Uterus (tissue), 4 donors: ENCODE data around the gene CNTNAP5. TPM values are rescaled to one million over a fixed set of nuclear protein-coding genes. Genes with fewer than 3 reads are reported as not detected.

ENCODE experiments used
- DNase-seq, 2 donors: peaks; one replicate each; pipeline ENCODE4 v3.0.0-alpha.2; 2019 to 2020
- H3K27ac ChIP-seq, 2 donors: fragments of 200-600 bp; sonication (generic); 1 replicate in 1 of 2; 2 replicates in 1 of 2; pipeline ENCODE4 v1.5.1; 2016 to 2018
- H3K27me3 ChIP-seq, 2 donors: fragments of 200-600 bp; sonication (generic); one replicate each; pipeline ENCODE4 v1.5.1; 2018 to 2019; ENCODE audit warnings: control low read depth in 1 of 2
- H3K36me3 ChIP-seq, 2 donors: fragments of 200-600 bp; sonication (generic); one replicate each; pipeline ENCODE4 v1.5.1; 2019; ENCODE audit warnings: control low read depth in 1 of 2
- H3K4me1 ChIP-seq, 2 donors: fragments of 200-600 bp; sonication (generic); one replicate each; pipeline ENCODE4 v1.5.1; 2018 to 2019; ENCODE audit warnings: control low read depth in 1 of 2
- H3K4me3 ChIP-seq, 2 donors: fragments of 200-600 bp; sonication (generic); 1 replicate in 1 of 2; 2 replicates in 1 of 2; pipeline ENCODE4 v1.5.1; 2018 to 2019; ENCODE audit warnings: mild to moderate bottlenecking in 1 of 2
- H3K9me3 ChIP-seq, 2 donors: fragments of 200-600 bp; sonication (generic); one replicate each; pipeline ENCODE4 v1.5.1; 2019; ENCODE audit warnings: control low read depth in 1 of 2
- CTCF ChIP-seq, 4 experiments: fragments of 200-600 bp in 2 of 4; fragments of 450-650 bp in 2 of 4; sonication (generic) in 2 of 4; IDR thresholded peaks; one replicate each; pipeline ENCODE4 v1.5.1; 2016 to 2019; ENCODE audit warnings: antibody characterized with exemption in 4 of 4, mild to moderate bottlenecking in 2 of 4, moderate library complexity in 1 of 4
- POLR2A ChIP-seq, 2 donors: fragments of 450-650 bp; IDR thresholded peaks; one replicate each; pipeline ENCODE4 v1.6.1; 2016; ENCODE audit warnings: antibody characterized with exemption in 2 of 2, mild to moderate bottlenecking in 1 of 2, moderate library complexity in 1 of 2
- intact Hi-C: fragments of 100-400 bp; cut with DNase I; formaldehyde crosslinking; loops from one replicate; pipeline ENCODE4 v1.15.1; 2023; ENCODE audit warnings: low total_unique reads
- total RNA-seq, 4 donors: library from RNA; depleted of rRNA in 3 of 4; stranded (reverse); fragments of >200 nt in 3 of 4; gene quantifications; one replicate each; pipeline versions ENCODE4 v1.1.0 to v1.2.4, GENCODE V29; 2014 to 2023
- donor health status: DM: yes; HTN: yes; CAD: no.

CNTNAP5 gene
- total RNA-seq, 4 donors from 2014 or later: 1.4 TPM; not detected in 3

- H3K4me3 ChIP-seq: no peak overlapping the region
- no peaks in the 10 kb centered on the region for H3K9me3 ChIP-seq
- no peak for TF ChIP-seq CTCF (IDR thresholded peaks at IDR 0.05)
- TF ChIP-seq POLR2A (IDR thresholded peaks at IDR 0.05): no peak
- no peak overlapping the region for H3K27ac ChIP-seq
- no peaks in the 10 kb centered on the region for H3K36me3 ChIP-seq
- intact Hi-C loops: no loop called here
- H3K27me3 ChIP-seq: no peaks in the 10 kb centered on the region
- no peaks in the 10 kb centered on the region for H3K4me1 ChIP-seq
- DNase-seq: no peak
Observed at GRCh38 chr2:124476291-124476690, 451.2 kb downstream of the CNTNAP5 start.

- DNase-seq: no peak
- Histone ChIP-seq H3K4me3 (no peak overlapping the region), H3K9me3 (no peaks in the 10 kb centered on the region), H3K27me3 (no peaks in the 10 kb centered on the region), H3K36me3 (no peaks in the 10 kb centered on the region), H3K27ac (no peak overlapping the region), H3K4me1 (no peaks in the 10 kb centered on the region)
- no peak for TF ChIP-seq POLR2A (IDR thresholded peaks at IDR 0.05)
- no peak for TF ChIP-seq CTCF (IDR thresholded peaks at IDR 0.05)
- intact Hi-C loops: no loop called here
Observed at GRCh38 chr2:124478761-124479160, 453.7 kb downstream of the CNTNAP5 start.

- Histone ChIP-seq H3K4me1 (no peaks in the 10 kb centered on the region), H3K27me3 (no peaks in the 10 kb centered on the region), H3K4me3 (no peak overlapping the region), H3K27ac (no peak overlapping the region), H3K36me3 (no peaks in the 10 kb centered on the region), H3K9me3 (no peaks in the 10 kb centered on the region)
- no peak for DNase-seq
- intact Hi-C loops: no loop called here
- no peak for TF ChIP-seq POLR2A (IDR thresholded peaks at IDR 0.05)
- no peak for TF ChIP-seq CTCF (IDR thresholded peaks at IDR 0.05)
Observed at GRCh38 chr2:124480958-124481357, 455.9 kb downstream of the CNTNAP5 start.

GRCh38 chr2:124482044-124482443 is 457.0 kb downstream of the CNTNAP5 start:
- Histone ChIP-seq H3K36me3 (no peaks in the 10 kb centered on the region), H3K4me1 (no peaks in the 10 kb centered on the region)

GRCh38 chr2:124482551-124482950 is 457.5 kb downstream of the CNTNAP5 start:
- H3K27ac ChIP-seq: no peak overlapping the region
- no peak overlapping the region for H3K4me3 ChIP-seq
- no peak for DNase-seq
- intact Hi-C loops: no loop called here
- H3K36me3 ChIP-seq: no peaks in the 10 kb centered on the region
- H3K9me3 ChIP-seq: no peaks in the 10 kb centered on the region
- no peaks in the 10 kb centered on the region for H3K27me3 ChIP-seq
- TF ChIP-seq CTCF (IDR thresholded peaks at IDR 0.05): no peak
- no peak for TF ChIP-seq POLR2A (IDR thresholded peaks at IDR 0.05)
- H3K4me1 ChIP-seq: no peaks in the 10 kb centered on the region

More at GRCh38 chr2:124482044-124482443, 457.0 kb downstream of the CNTNAP5 start:
- intact Hi-C loops: no loop called here
- H3K27ac ChIP-seq: no peak overlapping the region
- no peak overlapping the region for H3K4me3 ChIP-seq
- H3K9me3 ChIP-seq: no peaks in the 10 kb centered on the region
- no peak for TF ChIP-seq CTCF (IDR thresholded peaks at IDR 0.05)
- TF ChIP-seq POLR2A (IDR thresholded peaks at IDR 0.05): no peak
- no peak for DNase-seq
- H3K27me3 ChIP-seq: no peaks in the 10 kb centered on the region
